ENCODE data around the gene LEFTY1. TPM values are rescaled to one million over a fixed set of nuclear protein-coding genes. Genes with fewer than 3 reads are reported as not detected.
"Not testable (repeated sequence)": the region's sequence is repeated elsewhere in the genome, so short reads cannot be mapped to it uniquely, and the experiment has no call there.

Gene LEFTY1
- total RNA-seq, 1 donor from 2014 or later, result not detected

GRCh38 chr1:225849925-225850324, 39.0 kb downstream of the LEFTY1 start:
- DNase-seq (ENCODE audit: low read depth in 2 of 2), result peak in 1 of 2 donors; percentile 42

GRCh38 chr1:225848030-225848955, 40.7 kb downstream of the LEFTY1 start:
- no peak for DNase-seq (ENCODE audit: low read depth in 2 of 2)

GRCh38 chr1:225847610-225848009, 41.3 kb downstream of the LEFTY1 start:
- DNase-seq (ENCODE audit: low read depth in 2 of 2), result no peak

GRCh38 chr1:225846331-225847310, 42.3 kb downstream of the LEFTY1 start:
- DNase-seq (ENCODE audit: low read depth in 2 of 2), result no peak

- DNase-seq (ENCODE audit: low read depth in 2 of 2), result peak; percentile 83 to 84
These were observed 43.2 kb downstream of the LEFTY1 start for GRCh38 chr1:225845571-225846259.

GRCh38 chr1:225845097-225845496, 43.8 kb downstream of the LEFTY1 start:
- DNase-seq (ENCODE audit: low read depth in 2 of 2), result no peak

- no peak for DNase-seq (ENCODE audit: low read depth in 2 of 2)
These were observed 44.5 kb downstream of the LEFTY1 start for GRCh38 chr1:225844236-225845061.

GRCh38 chr1:225843426-225843795, 45.5 kb downstream of the LEFTY1 start:
- DNase-seq (ENCODE audit: low read depth in 2 of 2), result no peak

- no peak for DNase-seq (ENCODE audit: low read depth in 2 of 2)
These were observed 46.0 kb downstream of the LEFTY1 start for GRCh38 chr1:225842788-225843425.

GRCh38 chr1:225842074-225842473, 46.9 kb downstream of the LEFTY1 start:
- no peak for DNase-seq (ENCODE audit: low read depth in 2 of 2)

- no peak for DNase-seq (ENCODE audit: low read depth in 2 of 2)
These were observed 48.2 kb downstream of the LEFTY1 start for GRCh38 chr1:225840713-225841112.

- no peak for DNase-seq (ENCODE audit: low read depth in 2 of 2)
These were observed 48.7 kb downstream of the LEFTY1 start for GRCh38 chr1:225840223-225840610.

- no peak for DNase-seq (ENCODE audit: low read depth in 2 of 2)
These were observed 50.2 kb downstream of the LEFTY1 start for GRCh38 chr1:225838793-225839192.

GRCh38 chr1:225836296-225836695, 52.6 kb downstream of the LEFTY1 start:
- DNase-seq (ENCODE audit: low read depth in 2 of 2), result not testable (repeated sequence)

Other genes starting within 250 kb of the LEFTY1 start
- gene ENAH, start 236.0 kb downstream of the LEFTY1 start, total RNA-seq, result 8.9 and 12.6 TPM in 2 replicates
- 136 and 170 TPM in 2 replicates for gene SRP9, start 111.3 kb downstream of the LEFTY1 start, total RNA-seq
- 27.2 and 50.4 TPM in 2 replicates for gene EPHX1, start 79.0 kb downstream of the LEFTY1 start, total RNA-seq
- gene TMEM63A, start 6.8 kb downstream of the LEFTY1 start, total RNA-seq, result 4.1 and 4.4 TPM in 2 replicates
- 19.8 and 31.5 TPM in 2 replicates for gene PYCR2, start 35.1 kb upstream of the LEFTY1 start, total RNA-seq
- not detected in 2 replicates for gene LEFTY2, start 52.1 kb upstream of the LEFTY1 start, total RNA-seq
- gene SDE2, start 110.2 kb upstream of the LEFTY1 start, total RNA-seq, result 16.6 and 35.7 TPM in 2 replicates
- 200 and 336 TPM in 2 replicates for gene H3-3A, start 173.6 kb upstream of the LEFTY1 start, total RNA-seq